B cell (primary cell): Measurements from ENCODE around the gene CCDC201. TPM values are rescaled to one million over a fixed set of nuclear protein-coding genes. Genes with fewer than 3 reads are reported as not detected.

Experiments used
- ATAC-seq: fragments of 200-7000 bp; cut with Tn5 transposase; one replicate; pipeline ENCODE4 v1.10.0; 2021; ENCODE audit warnings: low read depth, mild to moderate bottlenecking, moderate number of reproducible peaks, moderate library complexity
- CTCF ChIA-PET: fragments of 350-600 bp; sonication (Branson Sonifier 250); formaldehyde crosslinking; loops from one replicate; lab custom pipeline; 2021; ENCODE audit warnings: antibody characterized with exemption, inconsistent platforms; lab: Charles Lee
- POLR2A ChIA-PET: fragments of 350-600 bp; sonication (Branson Sonifier 250); formaldehyde crosslinking; loops from one replicate; lab custom pipeline; 2021; ENCODE audit warnings: antibody characterized with exemption; lab: Charles Lee
- DNase-seq: peaks from one replicate; pipeline ENCODE4 v3.0.0; 2013
- H2AFZ ChIP-seq: 2 replicates; pipeline ENCODE4 v1.6.1; 2012; ENCODE audit warnings: mild to moderate bottlenecking, low read depth, low read length; ENCODE audit not compliant: insufficient read depth, poor library complexity, severe bottlenecking
- H3K27ac ChIP-seq, 2 donors: 1 replicate in 1 of 2; 2 replicates in 1 of 2; pipeline ENCODE4 v1.5.1; 2012 to 2013; ENCODE audit warnings: low read length in 2 of 2, mild to moderate bottlenecking in 2 of 2, moderate library complexity in 1 of 2
- H3K27me3 ChIP-seq, 4 experiments: fragments of 200-600 bp in 1 of 4; sonication (generic) in 1 of 4; replicated peaks in 1 of 4; 1 replicate in 2 of 4; 2 replicates in 2 of 4; pipeline versions ENCODE4 v1.6.1 to v1.7.0; 2013 to 2016; ENCODE audit warnings: low read length in 3 of 4, mild to moderate bottlenecking in 2 of 4, mixed read lengths in 1 of 4, moderate library complexity in 1 of 4; ENCODE audit not compliant: insufficient read depth in 4 of 4, control insufficient read depth in 3 of 4; ENCODE audit errors: control extremely low read depth in 1 of 4
- H3K36me3 ChIP-seq, 2 experiments: replicated peaks in 1 of 2; 1 replicate in 1 of 2; 2 replicates in 1 of 2; pipeline versions ENCODE4 v1.6.1 to v1.7.1; 2013; ENCODE audit warnings: low read length in 1 of 2; ENCODE audit not compliant: insufficient read depth in 2 of 2, control insufficient read depth in 1 of 2; ENCODE audit errors: control extremely low read depth in 1 of 2, extremely low read depth in 1 of 2
- H3K4me1 ChIP-seq, 2 donors: fragments of 200-600 bp in 1 of 2; sonication (generic) in 1 of 2; 1 replicate in 1 of 2; 2 replicates in 1 of 2; pipeline versions ENCODE4 v1.5.1 to v1.6.1; 2013 to 2017; ENCODE audit warnings: low read length in 2 of 2; ENCODE audit not compliant: control insufficient read depth in 2 of 2, insufficient read depth in 2 of 2
- H3K4me2 ChIP-seq: replicated peaks from 2 replicates; pipeline ENCODE3; 2012; ENCODE audit warnings: mild to moderate bottlenecking, low read depth, low read length; ENCODE audit not compliant: poor library complexity, severe bottlenecking
- H3K4me3 ChIP-seq, 5 experiments: fragments of 200-600 bp in 1 of 5; sonication (generic) in 1 of 5; 1 replicate in 3 of 5; 2 replicates in 2 of 5; pipeline versions ENCODE4 v1.5.1 to v1.7.0; 2011 to 2016; ENCODE audit warnings: low read length in 4 of 5, mild to moderate bottlenecking in 4 of 5, low read depth in 2 of 5, control low read depth in 1 of 5, moderate library complexity in 1 of 5; ENCODE audit not compliant: insufficient read depth in 1 of 5; ENCODE audit errors: control extremely low read depth in 1 of 5, extremely low read depth in 1 of 5
- H3K79me2 ChIP-seq: fragments of 200-600 bp; sonication (generic); one replicate; pipeline ENCODE4 v1.6.0; 2016; ENCODE audit warnings: low read length; ENCODE audit not compliant: control insufficient read depth, insufficient read depth
- H3K9ac ChIP-seq: fragments of 200-600 bp; sonication (generic); 2 replicates; pipeline ENCODE4 v1.6.1; 2017; ENCODE audit warnings: mild to moderate bottlenecking, low read length, moderate library complexity
- H3K9me3 ChIP-seq, 3 donors: one replicate each; pipeline versions ENCODE4 v1.6.1 to v1.7.1; 2013; ENCODE audit warnings: low read length in 2 of 3; ENCODE audit not compliant: control insufficient read depth in 2 of 3, insufficient read depth in 1 of 3; ENCODE audit errors: control extremely low read depth in 1 of 3
- H4K20me1 ChIP-seq: 2 replicates; pipeline ENCODE4 v1.6.0; 2012; ENCODE audit warnings: mild to moderate bottlenecking, low read length; ENCODE audit not compliant: insufficient read depth, control insufficient read depth, poor library complexity, severe bottlenecking
- H3K27ac Mint-ChIP-seq: one replicate; pipeline ENCODE4 v1.8.0; 2021; ENCODE audit warnings: mixed read lengths
- H3K27me3 Mint-ChIP-seq: one replicate; pipeline ENCODE4 v1.8.0; 2021; ENCODE audit warnings: mixed read lengths
- H3K4me1 Mint-ChIP-seq: one replicate; pipeline ENCODE4 v1.8.0; 2021; ENCODE audit warnings: mixed read lengths
- H3K4me3 Mint-ChIP-seq: one replicate; pipeline ENCODE4 v1.8.0; 2021; ENCODE audit warnings: mixed read lengths
- H3K9me3 Mint-ChIP-seq: one replicate; pipeline ENCODE4 v1.8.0; 2022; ENCODE audit warnings: mixed read lengths; ENCODE audit not compliant: insufficient read depth
- CTCF ChIP-seq: fragments of 200-600 bp; IDR thresholded peaks from one replicate; pipeline ENCODE4 v1.8.0; 2022; ENCODE audit warnings: antibody characterized with exemption, mild to moderate bottlenecking
- EZH2 ChIP-seq: IDR thresholded peaks from 2 replicates; pipeline ENCODE4 v1.6.1; 2012; ENCODE audit warnings: borderline replicate concordance, low read depth, mild to moderate bottlenecking, moderate library complexity, low read length; ENCODE audit not compliant: insufficient read depth, poor library complexity, severe bottlenecking
- WGBS: methylation state at CpG from one replicate; pipeline ENCODE4 v1.1.5; 2013; ENCODE audit warnings: missing lambda C conversion rate; ENCODE audit not compliant: insufficient coverage; 5-methylcytosine and 5-hydroxymethylcytosine counted together
- intact Hi-C: fragments of 100-400 bp; cut with micrococcal nuclease; formaldehyde crosslinking; loops from one replicate; pipeline ENCODE4 v1.10.0; 2022
- polyA plus RNA-seq: library from polyadenylated mRNA; depleted of rRNA; stranded (reverse); fragments of >200 nt; gene quantifications from 2 replicates; pipeline ENCODE4 v1.2.3, GENCODE V29; 2012
- total RNA-seq, 2 donors: library from RNA; stranded (reverse); fragments of 120-200 nt in 1 of 2; gene quantifications; 1 replicate in 1 of 2; 2 replicates in 1 of 2; pipeline versions ENCODE4 v1.2.3 to v1.2.4, GENCODE V29; 2013 to 2022

The CCDC201 gene
- total and polyA plus RNA-seq, 2 donors (not counting 1 experiment from before 2014, with no cell fraction given), result not detected

- Histone ChIP-seq H3K4me2 (no peak overlapping the region), H3K27me3 (peaks cover 0 to 17% (median 13%) of the 10 kb centered on the region in 4 experiments), H3K79me2 (no peaks in the 10 kb centered on the region), H2AFZ (no peak overlapping the region), H4K20me1 (no peaks in the 10 kb centered on the region), H3K9ac (no peak overlapping the region), H3K9me3 (peaks cover 0 to 5% (median 0%) of the 10 kb centered on the region in 3 donors), H3K4me1 (no peaks in the 10 kb centered on the region), H3K4me3 (no peak overlapping the region), H3K27ac (no peak overlapping the region), H3K36me3 (no peaks in the 10 kb centered on the region)
- POLR2A ChIA-PET, result no interaction called here
- intact Hi-C loops, result no loop called here
- Mint-ChIP-seq H3K4me1 (no peaks in the 10 kb centered on the region), H3K9me3 (no peaks in the 10 kb centered on the region), H3K4me3 (no peak overlapping the region), H3K27ac (no peak overlapping the region), H3K27me3 (peaks cover 67% of the 10 kb centered on the region)
- ATAC-seq, result no peak
- TF ChIP-seq EZH2 (no peak), CTCF (no peak)
- CTCF ChIA-PET, result no interaction called here
- no peak for DNase-seq
- WGBS, result 100% methylated on average over 1 of the region's 2 CpGs
These were observed 25.3 kb upstream of the CCDC201 start for GRCh38 chr7:45898222-45898621.

- no peak for DNase-seq
- Mint-ChIP-seq H3K4me3 (no peak overlapping the region), H3K4me1 (no peaks in the 10 kb centered on the region), H3K9me3 (no peaks in the 10 kb centered on the region), H3K27ac (no peak overlapping the region), H3K27me3 (peaks cover 67% of the 10 kb centered on the region)
- H3K4me2 ChIP-seq, result no peak overlapping the region
- H3K27me3 ChIP-seq, result peaks cover 0 to 17% (median 13%) of the 10 kb centered on the region in 4 experiments
- H2AFZ ChIP-seq, result no peak overlapping the region
- H3K27ac ChIP-seq, result no peak overlapping the region
- H3K4me1 ChIP-seq, result no peaks in the 10 kb centered on the region
- no CpG with 5 or more reads among the region's 1 CpG for WGBS
- no peaks in the 10 kb centered on the region for H4K20me1 ChIP-seq
- H3K79me2 ChIP-seq, result no peaks in the 10 kb centered on the region
- intact Hi-C loops, result no loop called here
- no peak overlapping the region for H3K4me3 ChIP-seq
- H3K36me3 ChIP-seq, result no peaks in the 10 kb centered on the region
- ATAC-seq, result no peak
- H3K9me3 ChIP-seq, result no peaks in the 10 kb centered on the region
- no peak overlapping the region for H3K9ac ChIP-seq
- CTCF ChIA-PET, result no interaction called here
- POLR2A ChIA-PET, result no interaction called here
- no peak for TF ChIP-seq EZH2
These were observed 24.3 kb upstream of the CCDC201 start for GRCh38 chr7:45897042-45897690.
